GM10266 (cell line): ENCODE measurements around the gene GAL3ST3.
"Not testable (repeated sequence)": the region's sequence is repeated elsewhere in the genome, so short reads cannot be mapped to it uniquely, and the experiment has no call there.

Experiments
- DNase-seq: peaks from one replicate; pipeline ENCODE4 v3.0.0; 2012; ENCODE audit errors: extremely low spot score
- TF ChIP-seq, protein P1 (sequence below): IDR thresholded peaks from 2 replicates; pipeline ENCODE4 v1.5.1; 2012; ENCODE audit warnings: mild to moderate bottlenecking, low read depth; ENCODE audit not compliant: control insufficient read depth, insufficient read depth; ENCODE audit errors: missing control alignments

GAL3ST3 gene

DNA sequence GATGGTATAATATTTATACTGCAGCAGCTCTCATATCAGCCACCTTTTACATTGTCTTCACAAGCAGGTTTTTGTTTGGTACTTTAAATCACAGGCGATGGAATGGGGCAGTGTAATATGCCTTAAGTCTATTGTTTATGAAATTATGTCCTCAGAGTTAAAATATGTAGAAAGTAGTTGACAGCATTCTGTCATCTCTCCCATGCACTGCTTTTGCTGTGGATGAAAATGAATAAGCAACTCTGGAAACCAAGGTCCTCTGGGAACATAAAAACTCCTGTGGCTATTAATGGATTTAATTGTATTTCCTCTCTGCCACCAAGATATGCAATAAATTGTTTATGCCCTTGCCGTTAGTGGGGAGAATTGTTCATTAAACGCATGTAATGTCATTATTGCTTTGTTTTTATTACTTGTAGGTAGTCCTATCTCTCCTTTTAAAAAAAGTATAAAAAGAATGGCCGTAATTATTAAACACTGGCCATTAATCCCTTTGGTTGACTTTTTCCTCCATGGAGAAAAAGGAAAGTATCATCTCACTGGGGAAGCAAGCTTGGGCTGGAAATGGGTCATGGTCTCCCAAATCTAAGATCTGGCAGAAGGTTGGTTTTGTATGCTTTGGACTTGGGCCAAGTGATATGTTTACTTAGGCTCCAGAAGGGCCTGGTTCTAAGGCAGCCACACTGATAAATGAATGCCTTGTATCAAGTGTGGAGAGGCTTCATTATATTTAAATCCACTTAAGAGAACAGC lies 34.2 kb upstream of the GAL3ST3 start:
- no peak for DNase-seq

DNA sequence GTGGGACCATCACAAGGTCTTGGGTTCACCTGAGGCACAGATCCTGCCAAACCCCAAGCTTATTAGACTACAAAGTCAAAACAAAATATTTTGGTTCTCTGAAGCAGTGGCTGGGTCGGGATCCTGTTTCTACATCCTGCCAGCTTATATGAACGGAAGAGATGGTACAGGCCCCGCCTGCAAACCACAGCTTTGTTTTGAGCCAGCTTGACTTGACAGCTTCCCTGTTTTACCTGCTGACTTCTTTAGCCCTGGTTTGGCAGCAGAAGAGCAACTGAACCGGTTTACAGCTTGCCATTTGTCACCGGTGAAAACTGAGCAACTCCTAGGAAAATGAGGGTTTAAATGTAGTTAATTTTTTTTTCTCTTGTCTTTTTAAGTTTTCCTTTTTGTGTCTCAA lies 32.5 kb upstream of the GAL3ST3 start:
- TF ChIP-seq, protein P1, sequence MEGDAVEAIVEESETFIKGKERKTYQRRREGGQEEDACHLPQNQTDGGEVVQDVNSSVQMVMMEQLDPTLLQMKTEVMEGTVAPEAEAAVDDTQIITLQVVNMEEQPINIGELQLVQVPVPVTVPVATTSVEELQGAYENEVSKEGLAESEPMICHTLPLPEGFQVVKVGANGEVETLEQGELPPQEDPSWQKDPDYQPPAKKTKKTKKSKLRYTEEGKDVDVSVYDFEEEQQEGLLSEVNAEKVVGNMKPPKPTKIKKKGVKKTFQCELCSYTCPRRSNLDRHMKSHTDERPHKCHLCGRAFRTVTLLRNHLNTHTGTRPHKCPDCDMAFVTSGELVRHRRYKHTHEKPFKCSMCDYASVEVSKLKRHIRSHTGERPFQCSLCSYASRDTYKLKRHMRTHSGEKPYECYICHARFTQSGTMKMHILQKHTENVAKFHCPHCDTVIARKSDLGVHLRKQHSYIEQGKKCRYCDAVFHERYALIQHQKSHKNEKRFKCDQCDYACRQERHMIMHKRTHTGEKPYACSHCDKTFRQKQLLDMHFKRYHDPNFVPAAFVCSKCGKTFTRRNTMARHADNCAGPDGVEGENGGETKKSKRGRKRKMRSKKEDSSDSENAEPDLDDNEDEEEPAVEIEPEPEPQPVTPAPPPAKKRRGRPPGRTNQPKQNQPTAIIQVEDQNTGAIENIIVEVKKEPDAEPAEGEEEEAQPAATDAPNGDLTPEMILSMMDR = no peak
- peak; percentile 43 for DNase-seq

More for the DNA sequence above, 34.2 kb upstream of the GAL3ST3 start:
- TF ChIP-seq, protein P1 = no peak

DNA sequence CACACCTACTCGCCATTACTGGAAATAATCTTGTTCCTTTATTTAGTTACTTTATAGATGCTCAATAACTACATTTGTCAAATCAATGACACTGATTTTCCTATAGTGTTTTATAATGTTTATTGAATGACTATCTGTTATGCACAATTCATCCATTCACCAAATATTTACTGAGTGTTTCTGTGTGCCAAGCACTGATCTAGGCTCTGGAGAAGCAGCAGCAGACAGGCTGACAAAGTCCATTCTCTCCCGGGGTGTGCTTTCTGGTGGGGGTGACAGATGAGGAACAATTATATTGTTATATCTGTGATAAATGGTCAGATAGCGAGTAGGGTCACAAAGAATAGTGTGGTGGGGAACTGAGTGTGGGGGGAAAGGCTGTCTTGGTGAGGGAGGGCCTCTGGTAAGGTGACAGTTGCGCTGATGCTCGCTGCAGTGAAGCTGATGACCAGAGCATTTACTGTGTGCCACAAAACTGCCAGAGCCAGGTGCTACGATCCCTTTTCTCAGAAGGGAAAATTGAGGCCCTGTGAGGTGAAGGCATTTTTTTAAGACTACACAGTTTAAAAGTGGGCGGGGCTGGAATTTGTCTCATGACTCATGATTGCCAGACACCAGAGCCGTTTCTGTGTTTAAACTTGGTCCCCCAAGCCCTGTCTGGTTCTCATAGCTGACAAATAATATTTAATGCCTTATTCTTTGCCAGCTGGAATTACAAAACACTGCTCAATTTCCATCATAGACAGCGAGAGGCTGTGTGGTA lies 31.3 kb upstream of the GAL3ST3 start:
- TF ChIP-seq, protein P1 = no peak
- no peak for DNase-seq

DNA sequence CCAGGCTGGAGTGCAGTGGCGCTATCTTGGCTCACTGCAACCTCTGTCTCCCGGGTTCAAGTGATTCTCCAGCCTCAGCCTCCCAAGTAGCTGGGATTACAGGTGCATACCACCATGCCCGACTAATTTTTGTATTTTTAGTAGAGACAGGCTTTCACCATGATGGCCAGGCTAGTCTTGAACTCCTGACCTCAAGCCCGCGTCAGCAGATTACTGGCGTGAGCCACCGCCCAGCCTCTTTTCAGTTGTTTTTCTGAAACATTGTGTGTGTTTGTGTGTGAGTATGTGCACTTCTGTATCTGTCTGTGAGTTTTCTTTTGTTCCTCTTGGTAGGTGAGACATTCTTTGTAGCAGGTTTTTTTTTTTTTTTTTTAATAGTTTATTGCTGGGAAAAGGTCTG lies 30.0 kb upstream of the GAL3ST3 start:
- not testable (repeated sequence) for DNase-seq

DNA sequence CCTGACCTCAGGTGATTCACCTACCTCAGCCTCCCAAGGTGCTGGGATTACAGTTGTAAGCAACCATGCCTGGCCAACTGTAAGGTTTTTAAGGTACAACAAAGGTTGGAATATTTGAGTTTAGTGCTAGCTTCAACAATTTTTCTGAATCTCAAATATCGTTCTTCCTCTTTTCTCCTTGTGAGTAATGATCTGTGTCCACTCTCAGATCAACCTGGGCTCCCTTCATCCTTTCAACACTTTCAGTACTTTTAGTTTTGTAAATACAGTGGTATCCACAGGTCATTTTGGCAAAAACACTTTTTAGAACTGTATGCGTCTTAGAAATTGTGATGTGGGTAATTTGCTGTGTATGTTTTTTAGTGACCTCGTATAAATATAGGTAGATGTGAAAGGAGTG lies 29.0 kb upstream of the GAL3ST3 start:
- no peak for DNase-seq
- TF ChIP-seq, protein P1 = no peak

DNA sequence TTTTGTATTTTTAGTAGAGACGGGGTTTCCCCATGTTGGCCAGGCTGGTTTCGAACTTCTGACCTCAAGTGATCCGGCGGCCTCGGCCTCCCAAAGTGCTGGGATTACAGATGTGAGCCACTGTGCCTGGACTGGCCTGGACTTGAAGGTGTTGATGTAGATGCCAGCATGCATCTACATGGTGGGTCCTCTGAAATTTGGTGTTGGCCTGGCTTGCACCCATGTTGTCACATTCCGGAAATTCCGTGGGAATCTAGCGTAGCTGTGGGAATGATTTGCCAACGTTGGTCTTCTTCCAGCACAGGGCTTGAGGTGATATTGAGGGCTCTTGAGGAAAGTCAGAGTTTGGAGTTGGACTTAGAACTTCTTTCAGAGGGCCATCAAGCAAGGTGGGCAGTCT lies 27.6 kb upstream of the GAL3ST3 start:
- TF ChIP-seq, protein P1 = no peak
- DNase-seq = no peak

DNA sequence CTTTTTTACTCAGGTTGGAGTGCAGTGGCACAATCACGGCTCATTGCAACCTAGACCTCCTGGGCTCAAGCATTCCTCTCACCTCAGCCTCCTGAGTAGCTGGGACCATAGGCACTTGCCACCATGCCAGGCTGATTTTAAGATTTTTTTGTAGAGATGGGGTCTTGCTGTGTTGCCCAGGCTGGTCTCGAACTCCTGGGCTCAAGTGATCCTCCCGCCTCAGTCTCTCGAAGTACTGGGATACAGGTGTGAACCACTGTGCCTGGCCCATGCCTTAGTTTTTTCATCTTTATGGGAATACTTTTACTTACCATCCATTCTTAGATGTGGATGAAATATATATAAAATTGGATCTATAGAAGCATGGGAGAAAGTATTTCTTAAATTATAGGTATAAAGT lies 26.3 kb upstream of the GAL3ST3 start:
- no peak for DNase-seq
- TF ChIP-seq, protein P1 = no peak
